GM18909 (cell line): ENCODE measurements around the gene MATN3.

Source experiments
- ATAC-seq: cut with Tn5 transposase; IDR thresholded peaks from one replicate; pipeline ENCODE4 v1.9.1; 2021; ENCODE audit warnings: mild to moderate bottlenecking; ENCODE audit not compliant: unreplicated experiment, poor library complexity

MATN3 gene

DNA sequence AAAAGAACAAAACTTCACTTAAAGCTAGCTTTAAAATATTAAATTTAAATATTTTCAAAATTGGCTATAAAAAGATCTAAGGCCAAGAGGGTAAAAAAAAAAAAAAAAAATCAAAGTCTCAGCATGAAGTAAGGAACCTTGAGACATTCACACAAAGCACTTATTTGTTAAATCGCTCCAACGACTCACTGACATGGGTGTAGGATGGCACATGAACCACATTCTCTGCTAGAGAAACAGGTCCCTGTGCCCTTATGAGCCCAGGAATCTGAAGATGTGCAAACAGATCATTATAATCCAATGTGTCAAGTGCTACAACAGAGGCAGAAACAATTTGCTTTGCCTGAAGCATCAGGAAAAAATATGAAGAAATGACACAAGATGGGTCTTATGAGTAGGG lies 25.2 kb upstream of the MATN3 start:
- no peak for ATAC-seq

DNA sequence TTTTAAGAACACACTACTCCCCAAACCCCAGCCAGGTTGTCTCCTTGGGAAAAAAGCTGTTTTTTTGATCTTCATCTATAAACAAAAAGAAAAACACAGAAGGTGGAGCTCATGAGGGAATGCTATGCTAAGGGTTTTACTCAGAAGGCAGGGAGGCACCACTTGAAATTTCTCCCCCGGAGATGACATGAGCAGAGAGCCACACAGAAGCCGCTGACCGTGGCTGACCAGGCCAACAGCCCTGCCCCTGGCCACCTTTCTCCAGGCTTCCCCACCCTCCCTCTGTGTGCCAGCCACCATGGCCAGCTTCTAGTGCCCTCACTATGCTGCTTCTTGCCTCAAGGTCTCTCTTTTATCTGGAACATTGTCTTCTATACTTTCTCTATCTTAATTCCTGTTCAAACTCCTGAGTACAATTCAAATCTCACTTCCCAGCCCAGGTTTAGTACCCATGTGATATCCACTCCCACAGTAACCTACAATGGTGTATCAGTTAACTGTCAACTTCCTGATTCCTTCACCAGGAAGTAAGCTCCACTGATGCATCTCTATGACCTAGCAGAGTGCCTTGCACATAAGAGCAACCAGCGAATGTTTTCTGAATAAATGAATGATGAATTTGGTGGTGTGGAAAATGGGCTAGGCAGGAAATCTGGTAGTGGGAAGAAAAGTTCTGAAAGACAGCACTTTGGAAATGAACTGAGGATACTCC lies 23.6 kb upstream of the MATN3 start:
- peak; percentile 52 for ATAC-seq

DNA sequence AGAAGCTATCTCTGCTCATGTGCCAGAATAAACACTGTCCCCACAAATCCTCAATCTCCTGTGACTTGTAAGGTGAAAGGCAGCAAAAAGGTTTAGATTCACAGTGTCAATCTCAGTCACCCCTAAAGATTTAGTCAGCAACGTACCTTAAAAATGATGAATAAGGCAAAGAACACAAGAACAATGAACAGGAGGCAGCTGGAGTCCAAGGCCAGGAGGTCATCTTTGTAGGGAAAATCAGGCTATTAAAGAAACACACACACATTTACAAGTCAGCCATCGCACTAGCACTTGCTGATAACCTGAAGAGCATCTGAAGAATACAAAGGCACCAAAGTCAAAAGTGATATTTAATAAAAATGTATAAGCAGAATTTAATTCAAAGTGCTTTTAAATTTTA lies 22.4 kb upstream of the MATN3 start:
- no peak for ATAC-seq

DNA sequence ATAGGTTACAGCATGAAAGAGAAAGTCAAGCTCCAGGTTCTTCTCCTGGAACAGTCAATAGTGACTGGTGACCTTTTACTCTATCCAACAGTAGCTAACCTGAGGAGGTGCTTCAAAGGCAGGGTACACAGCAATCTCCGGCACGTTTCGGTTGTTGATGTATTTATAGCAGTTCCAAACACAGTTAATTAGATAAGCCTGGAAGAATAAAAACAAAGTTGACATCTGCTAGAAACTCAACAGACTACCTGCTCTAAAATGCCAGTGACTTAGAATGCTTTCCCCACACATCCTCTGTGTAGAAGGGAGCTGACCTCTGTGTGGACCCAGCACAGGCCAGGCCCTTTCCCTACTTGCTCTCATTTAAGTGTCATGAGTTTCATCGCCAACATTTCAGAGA lies 21.8 kb upstream of the MATN3 start:
- no peak for ATAC-seq

DNA sequence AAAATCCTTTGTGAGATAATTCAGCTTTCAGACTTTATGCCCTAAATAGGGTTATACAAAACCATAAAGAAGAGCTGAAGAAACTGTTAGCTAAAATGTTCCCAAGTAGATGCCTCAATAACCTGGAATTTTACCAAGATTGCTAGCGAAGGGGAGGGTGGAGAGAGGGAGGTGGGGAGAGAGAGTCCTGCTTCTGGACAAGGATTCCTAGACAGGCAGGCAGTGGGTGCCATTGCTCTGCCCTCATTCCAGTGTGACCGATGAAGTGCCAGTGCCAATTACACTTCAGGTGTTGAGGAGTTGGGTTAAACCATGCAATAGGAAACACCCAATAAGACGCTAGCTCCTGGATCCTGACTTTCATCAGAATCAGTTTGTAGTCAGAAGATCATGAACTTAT lies 20.9 kb upstream of the MATN3 start:
- no peak for ATAC-seq

DNA sequence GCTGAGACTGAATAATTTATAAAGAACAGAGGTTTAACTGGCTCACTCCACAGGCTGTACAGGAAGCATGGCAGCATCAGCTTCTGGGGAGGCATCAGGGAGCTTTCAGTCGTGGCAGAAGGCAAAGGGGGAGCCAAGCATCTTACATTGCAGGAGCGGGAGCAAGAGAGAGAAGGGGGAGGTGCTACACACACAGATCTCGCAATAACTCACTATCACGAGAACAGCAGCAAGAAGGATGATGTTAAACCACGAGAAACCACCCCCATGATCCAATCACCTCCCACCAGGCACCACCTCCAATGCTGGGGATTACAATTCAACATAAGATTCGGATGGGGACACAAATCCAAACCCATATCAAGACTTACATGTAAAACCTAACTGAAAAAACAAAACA lies 17.8 kb upstream of the MATN3 start:
- no peak for ATAC-seq

DNA sequence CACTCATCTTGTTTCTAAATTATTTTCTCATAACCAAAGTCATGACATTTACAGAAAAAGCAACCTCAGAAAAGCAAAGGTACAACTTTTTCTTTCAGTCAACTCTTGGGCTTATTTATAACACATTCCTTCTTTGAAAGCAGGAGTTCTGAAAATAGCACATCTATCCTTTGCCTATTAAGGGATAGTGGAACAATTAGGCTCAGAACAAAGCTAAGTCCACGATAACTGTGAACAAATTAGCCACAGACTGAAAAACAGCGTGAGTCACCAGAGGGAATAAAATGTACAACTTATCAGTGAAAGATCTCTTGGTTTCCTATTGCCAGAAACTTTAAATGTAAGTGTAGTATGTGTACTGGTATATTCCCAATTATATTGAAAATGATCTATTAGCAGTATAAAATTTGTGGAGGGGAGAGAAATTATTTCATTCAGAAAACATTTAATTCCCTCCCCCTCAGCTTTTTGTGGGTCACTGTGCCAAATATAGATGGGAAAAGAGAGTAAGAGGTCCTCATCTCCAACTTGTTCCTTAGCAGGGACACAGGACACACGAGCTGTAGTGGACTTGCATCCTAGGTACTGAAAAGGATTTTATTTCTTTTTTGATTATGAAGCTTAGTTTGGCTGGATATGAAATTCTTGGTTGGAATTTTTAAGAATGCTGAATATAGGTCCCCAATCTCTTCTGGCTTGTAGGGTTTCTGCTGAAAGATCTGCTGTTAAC lies 15.4 kb upstream of the MATN3 start:
- ATAC-seq = no peak

DNA sequence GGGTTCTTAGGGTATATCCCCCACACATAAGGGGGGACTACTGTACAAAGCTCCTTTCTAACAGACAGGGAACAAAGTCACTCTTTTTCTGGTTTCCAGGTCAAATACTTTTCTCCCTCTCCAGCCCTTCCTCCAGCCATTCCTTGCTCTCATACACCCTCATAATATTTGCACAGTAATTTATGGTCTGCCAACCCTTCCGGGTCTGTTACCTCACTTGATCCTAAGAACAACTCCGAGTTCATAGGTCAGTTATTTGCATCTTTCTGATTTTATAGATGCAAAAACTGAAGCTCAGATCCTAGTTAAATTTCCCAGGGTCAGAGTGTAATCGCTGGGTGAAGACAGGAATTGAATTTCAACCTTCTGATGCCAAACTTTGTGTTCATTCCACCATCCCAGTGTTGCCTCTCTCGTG lies 14.8 kb upstream of the MATN3 start:
- ATAC-seq = no peak

DNA sequence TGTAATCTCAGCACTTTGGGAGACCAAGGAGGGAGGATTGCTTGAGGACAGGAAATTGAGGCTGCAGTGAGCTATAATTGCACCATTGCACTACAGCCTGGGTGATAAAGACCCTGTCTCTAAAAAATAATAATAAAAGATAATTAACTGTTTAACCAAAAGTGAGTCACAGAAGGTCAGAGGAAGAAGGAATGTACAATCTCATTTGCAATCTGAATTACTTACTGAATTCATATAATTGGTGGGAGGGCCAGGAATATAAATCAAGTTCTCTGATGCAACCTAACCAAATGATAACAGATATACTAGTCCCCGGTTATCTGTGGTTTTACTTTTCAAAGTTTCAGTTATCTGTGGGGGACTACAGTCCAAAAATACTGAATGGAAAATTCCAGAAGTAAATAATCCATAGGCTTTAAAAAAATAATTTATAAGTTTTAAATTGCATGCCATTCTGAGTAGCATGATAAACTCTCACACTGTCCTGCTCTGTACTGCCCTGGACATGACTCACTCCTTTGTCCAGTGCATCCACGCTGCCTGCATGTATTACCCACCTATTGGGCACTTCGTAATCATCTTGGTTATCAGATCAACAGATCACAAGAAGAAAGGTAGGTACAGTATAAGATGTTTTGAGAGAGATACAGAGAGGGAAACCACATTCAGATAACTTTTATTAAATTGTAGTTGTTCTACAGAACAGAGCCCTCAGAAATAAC lies 12.8 kb upstream of the MATN3 start:
- ATAC-seq = no peak

DNA sequence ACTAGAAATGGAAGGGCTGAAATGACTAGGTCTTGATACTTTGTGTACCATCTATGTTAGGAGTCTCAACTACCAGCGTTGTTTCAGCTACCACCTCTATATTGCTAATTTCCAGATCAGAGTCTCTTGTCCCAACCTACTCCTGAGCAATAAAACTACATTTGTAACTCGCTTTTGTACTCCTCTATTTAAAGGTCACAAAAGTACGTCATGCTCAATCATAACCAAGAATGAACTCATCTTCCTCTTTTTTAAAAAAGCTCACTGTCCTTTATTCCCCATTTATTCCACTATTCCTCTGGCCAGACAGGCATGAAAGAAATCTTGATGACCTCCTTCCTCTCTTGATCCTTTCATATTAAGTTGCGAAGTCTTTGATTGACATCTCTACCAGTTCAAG lies 11.2 kb upstream of the MATN3 start:
- no peak for ATAC-seq

DNA sequence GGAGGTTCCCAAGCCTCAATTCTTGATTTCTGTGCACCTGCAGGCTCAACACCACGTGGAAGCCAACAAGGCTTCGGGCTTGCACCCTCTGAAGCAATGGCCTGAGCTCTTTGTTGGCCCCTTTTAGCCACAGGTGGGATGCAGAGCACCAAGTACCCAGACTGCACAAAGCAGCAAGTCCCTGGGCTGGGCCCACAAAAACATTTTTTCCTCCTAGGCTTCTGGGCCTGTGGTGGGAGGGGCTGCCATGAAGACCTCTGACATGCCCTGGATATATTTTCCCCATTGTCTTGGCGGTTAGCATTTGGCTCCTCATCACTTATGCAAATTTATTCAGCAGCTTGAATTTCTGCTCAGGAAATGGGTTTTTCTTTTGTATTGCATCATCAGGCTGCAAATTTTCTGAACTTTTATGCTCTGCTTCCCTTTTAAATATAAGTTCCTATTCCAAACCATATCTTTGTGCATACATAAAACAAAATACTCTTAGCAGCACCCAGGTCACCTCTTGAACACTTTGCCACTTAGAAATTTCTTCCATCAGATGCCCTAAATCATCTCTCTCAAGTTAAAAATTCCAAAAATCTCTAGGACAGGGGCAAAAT lies 9.0 kb upstream of the MATN3 start:
- ATAC-seq = no peak

DNA sequence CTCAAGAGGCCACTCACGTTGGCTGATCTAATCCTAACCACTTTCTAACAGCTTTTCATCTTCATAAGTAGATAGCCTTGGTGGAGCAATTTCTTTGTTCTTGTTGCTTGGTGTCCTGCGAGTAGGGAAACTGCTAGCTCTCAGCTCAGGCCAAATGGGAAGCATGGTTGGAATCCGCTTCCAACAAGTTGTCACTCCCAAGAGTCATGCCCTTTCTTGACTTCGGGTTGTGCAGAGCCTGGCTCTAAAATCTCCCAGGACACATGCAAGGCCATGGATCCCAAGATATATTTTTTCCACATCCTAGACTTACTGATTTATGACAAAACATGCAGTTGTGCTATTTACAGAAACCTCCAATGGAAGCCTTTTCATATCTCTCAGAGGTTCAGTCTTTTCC lies 7.3 kb upstream of the MATN3 start:
- no peak for ATAC-seq

DNA sequence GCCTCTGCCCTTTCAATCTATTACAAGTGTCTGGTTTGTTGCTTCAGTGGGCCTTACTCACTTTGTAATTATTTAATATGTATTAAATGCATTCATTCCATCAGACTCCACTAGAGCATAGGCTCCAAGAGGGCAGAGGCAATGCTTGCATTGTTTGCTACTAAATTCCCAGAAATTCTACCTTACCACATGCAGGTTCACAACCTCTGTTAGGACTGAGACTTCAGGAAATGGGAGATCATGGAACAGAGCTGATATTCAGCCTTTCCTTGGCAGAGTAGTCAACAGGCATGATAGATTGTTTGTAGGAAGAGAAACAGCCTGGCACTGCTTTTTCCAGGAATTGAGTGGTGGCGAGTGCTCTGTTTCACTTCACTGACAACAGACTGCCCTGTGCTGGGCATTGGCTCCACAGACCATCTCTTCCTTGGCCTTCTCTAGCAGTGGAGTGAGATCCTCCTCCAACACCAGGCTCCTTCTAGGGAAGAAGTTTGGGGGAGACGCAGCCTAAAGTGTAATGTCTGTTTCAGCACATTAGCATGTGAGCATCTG lies 6.2 kb upstream of the MATN3 start:
- ATAC-seq = no peak

DNA sequence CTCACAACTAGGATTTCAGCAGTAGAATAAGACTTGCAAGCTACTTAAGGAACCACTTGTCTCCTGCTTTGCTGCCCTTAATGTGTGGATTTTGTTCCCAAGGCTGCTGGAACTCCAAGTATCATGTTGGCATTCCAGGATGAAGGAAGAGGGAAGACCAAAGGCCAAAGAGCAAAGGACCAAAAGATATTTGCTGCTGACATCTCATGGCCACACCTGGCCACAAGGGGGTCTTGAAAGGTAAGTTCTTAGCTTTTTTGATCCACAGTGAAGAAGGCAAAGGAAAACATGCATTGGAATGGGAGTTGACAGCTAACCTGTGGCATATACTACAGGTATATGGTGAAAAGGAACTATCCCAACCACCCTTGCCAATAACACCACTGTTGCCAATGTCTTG lies 3.9 kb upstream of the MATN3 start:
- ATAC-seq = no peak

DNA sequence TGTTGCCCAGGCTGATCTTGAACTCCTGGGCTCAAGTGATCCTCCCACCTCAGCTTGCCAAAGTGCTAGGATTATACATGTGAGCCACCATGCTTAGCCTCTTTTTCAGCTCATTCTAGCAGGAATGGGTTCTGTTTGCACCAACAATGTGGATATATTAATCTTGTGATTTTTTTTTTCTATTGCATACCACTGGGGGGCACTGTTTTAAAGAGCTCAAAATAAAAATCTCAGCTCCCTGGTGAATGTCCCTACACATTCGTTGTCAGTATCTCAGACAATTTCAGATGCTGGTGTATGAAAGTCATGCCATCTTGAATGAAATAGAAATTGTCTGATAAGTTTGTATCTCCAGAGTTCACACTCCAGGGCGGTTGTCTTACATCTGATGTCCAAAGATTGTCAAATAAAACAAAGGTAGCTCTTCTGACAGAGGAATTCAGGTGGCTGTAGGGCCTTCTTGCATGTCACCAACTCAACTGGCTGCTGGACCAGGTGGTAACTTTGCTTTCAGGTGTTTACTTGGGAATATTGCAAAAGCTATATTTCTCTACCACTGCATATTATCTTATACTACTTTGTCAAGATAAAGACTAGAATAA lies 3.1 kb upstream of the MATN3 start:
- ATAC-seq = no peak

DNA sequence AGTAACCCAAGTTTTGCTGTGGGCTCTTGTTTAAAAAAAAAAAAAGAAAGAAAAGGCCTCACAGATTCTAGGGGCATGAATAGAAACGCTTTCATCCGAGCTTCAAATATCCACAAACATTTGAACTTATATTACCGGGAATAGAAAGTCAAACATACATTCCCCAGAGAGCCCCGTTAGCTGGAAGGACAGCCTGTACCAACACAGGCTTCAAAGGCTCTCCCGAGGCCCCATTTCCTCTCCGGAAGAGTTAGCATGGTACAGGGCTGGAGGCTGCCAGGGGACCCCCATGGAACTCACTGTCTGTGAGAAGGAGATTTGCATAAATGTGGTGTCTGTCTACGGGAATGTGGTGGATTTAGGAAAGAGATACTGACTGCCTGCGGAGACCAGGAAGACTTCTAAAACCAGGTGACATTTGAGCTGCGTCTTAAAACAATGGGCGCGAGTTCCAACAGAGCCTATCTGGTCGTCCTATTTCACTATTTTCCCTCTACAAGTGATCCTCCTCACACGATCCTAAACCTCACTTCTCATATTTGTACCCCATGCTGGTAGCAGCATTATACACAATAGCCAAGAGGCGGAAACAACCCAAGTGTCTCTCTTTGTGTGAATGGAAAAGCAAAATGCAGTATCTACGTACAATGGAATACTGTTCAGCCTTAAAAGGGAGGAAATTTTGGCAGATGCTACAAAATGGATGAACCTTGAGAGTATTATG lies 820 bp upstream of the MATN3 start:
- no peak for ATAC-seq

DNA sequence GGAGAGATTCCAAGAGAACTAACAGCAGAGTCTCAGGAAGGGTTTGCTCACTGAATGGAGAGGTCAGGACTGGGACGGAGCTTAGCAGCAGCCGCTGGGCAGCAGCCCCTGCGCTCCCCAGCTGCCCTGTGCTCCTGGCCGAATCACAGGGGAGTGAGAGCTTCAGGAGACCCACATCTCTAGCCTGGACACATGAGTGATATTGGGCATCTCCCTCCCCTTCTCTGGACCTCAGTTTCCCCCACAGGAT lies 511 bp downstream of the MATN3 start:
- ATAC-seq = no peak

DNA sequence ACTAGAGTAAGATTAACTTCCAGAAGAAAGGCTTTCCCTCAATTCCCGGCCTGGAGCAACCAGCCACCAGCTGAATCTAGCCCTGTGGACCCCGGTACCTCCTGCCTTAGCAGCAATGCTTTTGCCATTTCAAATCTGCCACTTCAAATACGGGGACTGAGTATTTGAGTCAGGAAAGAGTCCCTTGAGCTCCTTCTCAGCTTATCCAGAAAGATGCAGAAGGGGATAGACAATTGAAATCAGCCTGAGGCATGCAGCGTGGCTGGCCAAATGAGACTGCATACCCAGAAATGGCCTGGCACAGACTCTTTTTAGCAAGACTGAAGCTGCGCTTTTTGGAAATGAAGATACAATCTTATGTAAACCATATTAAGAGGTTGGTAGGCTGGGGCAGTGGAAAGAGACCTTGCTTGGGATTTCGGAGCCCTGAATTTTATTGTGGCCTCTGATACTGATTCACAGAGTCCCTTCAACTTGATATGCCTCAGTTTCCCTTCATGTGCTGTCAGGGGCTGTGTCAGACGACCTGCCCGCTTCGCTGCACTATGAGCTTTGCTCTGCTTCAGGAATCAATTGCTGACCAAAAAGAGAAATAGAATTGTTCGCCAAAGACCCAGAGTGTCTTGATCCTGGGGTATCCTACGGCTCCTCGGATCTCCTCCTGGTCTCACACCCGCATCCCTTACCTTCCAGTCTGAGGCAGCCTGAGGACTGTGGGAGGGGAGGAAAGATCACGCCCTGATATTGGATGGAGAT lies 1.0 kb downstream of the MATN3 start:
- no peak for ATAC-seq

DNA sequence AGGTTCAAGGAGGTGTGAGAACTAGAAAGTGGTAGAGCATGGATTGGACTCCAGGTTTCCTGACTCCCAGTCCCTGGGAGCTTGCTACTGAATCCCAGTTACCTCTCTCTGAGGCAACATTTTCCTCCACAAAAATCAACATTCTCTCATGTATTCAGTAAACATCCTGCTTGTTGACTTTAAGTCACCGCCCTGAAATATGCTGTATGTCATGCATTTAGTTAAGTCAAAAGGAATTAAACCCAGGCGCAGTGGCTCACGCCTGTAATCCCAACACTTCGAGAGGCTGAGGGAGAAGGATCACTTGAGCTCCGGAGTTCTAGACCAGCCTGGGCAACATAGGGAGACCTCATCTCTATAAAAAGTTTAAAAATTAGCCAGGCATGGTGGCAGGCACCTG lies 3.8 kb downstream of the MATN3 start:
- no peak for ATAC-seq
